Kidney (tissue), 14 donors: ENCODE measurements around the gene MKS1. TPM values are rescaled to one million over a fixed set of nuclear protein-coding genes. Genes with fewer than 3 reads are reported as not detected.
A peak's percentile ranks its signal among the peaks of the same experiment; 100 is the strongest.

Experiments
- DNase-seq, 5 donors: peaks; one replicate each; pipeline ENCODE4 v3.0.0-alpha.2; 2013 to 2020
- FAIRE-seq: peaks from 2 replicates; lab custom pipeline; 2012; peaks lifted over from hg19 to GRCh38; lab: Jason Lieb, UNC
- H3K27ac ChIP-seq, 2 donors: one replicate each; pipeline ENCODE4 v1.7.0; 2013; ENCODE audit warnings: low read depth in 2 of 2, low read length in 2 of 2, inconsistent platforms in 1 of 2
- H3K27me3 ChIP-seq: one replicate; pipeline ENCODE4 v1.7.1; 2013; ENCODE audit warnings: low read length, inconsistent platforms; ENCODE audit not compliant: control insufficient read depth, insufficient read depth
- H3K36me3 ChIP-seq, 3 donors: one replicate each; pipeline versions ENCODE4 v1.7.0 to v1.7.1; 2013; ENCODE audit warnings: low read length in 3 of 3, control low read depth in 1 of 3, inconsistent platforms in 1 of 3; ENCODE audit not compliant: insufficient read depth in 3 of 3, control insufficient read depth in 2 of 3
- H3K4me1 ChIP-seq, 3 donors: one replicate each; pipeline versions ENCODE4 v1.7.0 to v1.7.1; 2013; ENCODE audit warnings: low read length in 3 of 3, inconsistent platforms in 1 of 3, low read depth in 1 of 3; ENCODE audit not compliant: control insufficient read depth in 2 of 3, insufficient read depth in 2 of 3
- H3K4me3 ChIP-seq, 3 donors: one replicate each; pipeline versions ENCODE4 v1.7.0 to v1.8.1; 2013; ENCODE audit warnings: low read length in 3 of 3, control low read depth in 1 of 3, inconsistent platforms in 1 of 3
- H3K9ac ChIP-seq, 3 donors: one replicate each; pipeline versions ENCODE4 v1.7.0 to v1.7.1; 2013; ENCODE audit warnings: low read length in 3 of 3, control low read depth in 1 of 3, inconsistent platforms in 1 of 3
- H3K9me3 ChIP-seq, 3 donors: one replicate each; pipeline versions ENCODE4 v1.7.0 to v1.7.1; 2013; ENCODE audit warnings: low read length in 3 of 3, control low read depth in 1 of 3, inconsistent platforms in 1 of 3; ENCODE audit not compliant: control insufficient read depth in 2 of 3, insufficient read depth in 1 of 3
- CTCF ChIP-seq: IDR thresholded peaks from 3 replicates; pipeline ENCODE4 v1.5.1; 2012; ENCODE audit warnings: mild to moderate bottlenecking, moderate library complexity, borderline replicate concordance; ENCODE audit not compliant: insufficient read depth; ENCODE audit errors: extremely low read depth
- intact Hi-C: fragments of 100-400 bp; cut with DNase I; formaldehyde crosslinking; loops from one replicate; pipeline ENCODE4 v1.11.1; 2022
- polyA plus RNA-seq: library from polyadenylated mRNA; stranded (reverse); fragments of 350-450 nt; fragmentation: Illumina TruSeq; extraction: RNeasy Lipid Tissue Mini Kit (QIAGEN cat#74804); gene quantifications from one replicate; pipeline ENCODE4 v1.2.3, GENCODE V29; 2014; ENCODE audit warnings: low read depth, low replicate concordance; ENCODE audit not compliant: insufficient read depth
- total RNA-seq: library from RNA; stranded (reverse); fragmentation: NEBNext Ultra II Directional; extraction: Animal tissue kit (Norgen Biotek cat#: 25700); gene quantifications from one replicate; pipeline ENCODE4 v1.2.1, GENCODE V29; 2021
- donor health status: control.
- donor health status: control.
- donor health status: control.
- donor health status: control.
- donor health status: control.
- donor health status: DM: yes; HTN: yes; CAD: no.
- donor health status: Normal renal cell carcinoma (clear cell type).

MKS1 gene
- total and polyA plus RNA-seq, 2 donors from 2014 or later, result 17.2 to 25.6 TPM

GRCh38 chr17:58227733-58228132, 8.7 kb upstream of the MKS1 start:
- Histone ChIP-seq H3K4me3 (no peak overlapping the region), H3K27ac (no peak overlapping the region), H3K4me1 (peaks cover 0 to 2% (median 0%) of the 10 kb centered on the region in 3 donors), H3K9ac (no peak overlapping the region), H3K9me3 (no peaks in the 10 kb centered on the region), H3K27me3 (no peaks in the 10 kb centered on the region), H3K36me3 (no peaks in the 10 kb centered on the region)
- no peak for TF ChIP-seq CTCF
- FAIRE-seq (no peak), DNase-seq (no peak)
- intact Hi-C loops, result no loop called here

GRCh38 chr17:58224315-58224714, 5.3 kb upstream of the MKS1 start:
- H3K27ac ChIP-seq, result no peak overlapping the region
- H3K36me3 ChIP-seq, result no peaks in the 10 kb centered on the region
- no peak for DNase-seq
- peaks cover 0 to 3% (median 0%) of the 10 kb centered on the region in 3 donors for H3K4me1 ChIP-seq
- no peaks in the 10 kb centered on the region for H3K27me3 ChIP-seq
- no peak for TF ChIP-seq CTCF
- FAIRE-seq, result no peak
- H3K9me3 ChIP-seq, result no peaks in the 10 kb centered on the region
- intact Hi-C loops, result no loop called here
- no peak overlapping the region for H3K9ac ChIP-seq
- no peak overlapping the region for H3K4me3 ChIP-seq

GRCh38 chr17:58219789-58220183, 731 bp upstream of the MKS1 start:
- intact Hi-C loops, result no loop called here
- no peak for TF ChIP-seq CTCF
- Histone ChIP-seq H3K9ac (no peak overlapping the region), H3K9me3 (no peaks in the 10 kb centered on the region), H3K27me3 (no peaks in the 10 kb centered on the region), H3K36me3 (peaks cover 1 to 4% (median 3%) of the 10 kb centered on the region in 3 donors), H3K4me1 (peaks cover 0 to 7% (median 0%) of the 10 kb centered on the region in 3 donors), H3K4me3 (peak overlapping the region in 2 of 3 donors; percentile 83 to 96), H3K27ac (no peak overlapping the region)
- no peak for FAIRE-seq
- peak in 2 of 5 donors; percentile 12 to 17 for DNase-seq

- TF ChIP-seq CTCF, result no peak
- H3K9me3 ChIP-seq, result no peaks in the 10 kb centered on the region
- peaks cover 4 to 17% (median 16%) of the 10 kb centered on the region in 3 donors for H3K36me3 ChIP-seq
- FAIRE-seq (no peak), DNase-seq (no peak)
- H3K27ac ChIP-seq, result no peak overlapping the region
- H3K4me1 ChIP-seq, result peaks cover 0 to 7% (median 0%) of the 10 kb centered on the region in 3 donors
- H3K27me3 ChIP-seq, result no peaks in the 10 kb centered on the region
- intact Hi-C loops, result no loop called here
- H3K9ac ChIP-seq, result no peak overlapping the region
- H3K4me3 ChIP-seq, result no peak overlapping the region
Measured at GRCh38 chr17:58217766-58218165, 1.3 kb downstream of the MKS1 start.
